Spleen (tissue), 7 donors: Measurements from ENCODE around the gene CDIPT.

Source experiments
- CTCF ChIP-seq, 11 experiments: fragments of 200-600 bp in 7 of 11; fragments of 450-650 bp in 4 of 11; sonication (generic) in 4 of 11; IDR thresholded peaks in 8 of 11; conservative IDR thresholded peaks in 3 of 11; 1 replicate in 7 of 11; 2 replicates in 4 of 11; pipeline versions ENCODE4 v1.4.0 to v1.8.0; 2016 to 2021; ENCODE audit warnings: antibody characterized with exemption in 11 of 11, inconsistent platforms in 4 of 11, mild to moderate bottlenecking in 1 of 11
- POLR2A ChIP-seq, 3 donors: fragments of 450-650 bp; IDR thresholded peaks; one replicate each; pipeline ENCODE4 v1.5.1; 2017; ENCODE audit warnings: antibody characterized with exemption in 3 of 3, mild to moderate bottlenecking in 1 of 3
- POLR2AphosphoS5 ChIP-seq, 3 donors: sonication (generic); formaldehyde crosslinking; IDR thresholded peaks; one replicate each; pipeline ENCODE4 v1.5.1; 2017; ENCODE audit warnings: antibody characterized with exemption in 3 of 3
- donor health status: DM: no; HTN: no; CAD: no; lungs with moderate emphysema.
- donor health status: DM: no; HTN: no; CAD: no.
- donor health status: DM: no; HTN: no; CAD: no.

GRCh38 chr16:29854520-29855100 lies 8.4 kb downstream of the CDIPT start:
- TF ChIP-seq POLR2A (IDR thresholded peaks at IDR 0.05) = no peak
- no peak for TF ChIP-seq CTCF (IDR thresholded peaks at IDR 0.05 in 8 of 11, conservative IDR thresholded peaks at IDR 0.05 in 3 of 11)
- TF ChIP-seq POLR2AphosphoS5 (IDR thresholded peaks at IDR 0.05) = no peak
